NT2/D1 (cell line): ENCODE measurements around the gene DIRAS1.
"Not testable (repeated sequence)": the region's sequence is repeated elsewhere in the genome, so short reads cannot be mapped to it uniquely, and the experiment has no call there.

Experiments used
- DNase-seq: peaks from one replicate; pipeline ENCODE4 v3.0.0-alpha.2; 2011; ENCODE audit warnings: low read depth, low spot score
- H3K27me3 ChIP-seq: 2 replicates; pipeline ENCODE4 v1.6.0; 2011; ENCODE audit warnings: mild to moderate bottlenecking; ENCODE audit not compliant: insufficient read length, insufficient read depth
- H3K36me3 ChIP-seq: 2 replicates; pipeline ENCODE4 v1.6.1; 2011; ENCODE audit warnings: mild to moderate bottlenecking, low read length, mixed read lengths; ENCODE audit not compliant: insufficient read depth, insufficient read length
- H3K4me1 ChIP-seq: 2 replicates; pipeline ENCODE4 v1.5.1; 2011; ENCODE audit not compliant: insufficient read depth, insufficient read length
- H3K4me3 ChIP-seq: 2 replicates; pipeline ENCODE4 v1.5.1; 2011; ENCODE audit warnings: low read depth; ENCODE audit not compliant: insufficient read length
- H3K9ac ChIP-seq: 2 replicates; pipeline ENCODE4 v1.6.0; 2011; ENCODE audit warnings: low read depth; ENCODE audit not compliant: insufficient read length
- H3K9me3 ChIP-seq: 2 replicates; pipeline ENCODE4 v1.5.1; 2011; ENCODE audit warnings: mild to moderate bottlenecking, low read length; ENCODE audit not compliant: insufficient read depth
- SUZ12 ChIP-seq: IDR thresholded peaks from 2 replicates; pipeline ENCODE4 v1.6.1; 2011; ENCODE audit not compliant: insufficient read length, insufficient read depth; ENCODE audit errors: extremely low read depth
- YY1 ChIP-seq: IDR thresholded peaks from 2 replicates; pipeline ENCODE4 v1.6.1; 2011; ENCODE audit not compliant: insufficient read length, insufficient read depth
- ZNF274 ChIP-seq: IDR thresholded peaks from 2 replicates; pipeline ENCODE4 v1.6.1; 2011; ENCODE audit warnings: mild to moderate bottlenecking, low read depth, low read length

DIRAS1 gene

DNA sequence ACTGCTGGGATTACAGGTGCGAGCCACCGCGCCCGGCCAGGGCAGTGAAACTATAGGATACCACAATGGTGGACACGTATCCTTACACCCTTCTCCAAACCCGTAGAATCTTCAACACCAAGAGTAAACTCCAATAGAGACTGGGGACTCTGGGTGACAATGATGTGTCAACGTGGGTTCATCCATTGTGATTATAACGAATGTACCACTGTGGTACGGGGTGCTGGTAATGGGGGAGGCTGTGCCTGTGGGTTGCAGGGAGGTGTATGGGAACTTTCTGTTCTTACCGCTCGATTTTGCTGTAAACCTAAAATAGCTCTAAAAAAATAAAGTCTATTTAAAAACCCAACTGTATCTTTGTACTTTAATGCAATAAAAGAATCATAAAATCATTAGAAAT is 30.3 kb downstream of the DIRAS1 start:
- Histone ChIP-seq H3K9me3 (no peaks in the 10 kb centered on the region), H3K9ac (no peak overlapping the region), H3K4me1 (peaks cover 8% of the 10 kb centered on the region), H3K27me3 (no peaks in the 10 kb centered on the region), H3K36me3 (no peaks in the 10 kb centered on the region), H3K4me3 (no peak overlapping the region)
- DNase-seq = no peak
- TF ChIP-seq YY1 (no peak), SUZ12 (no peak), ZNF274 (no peak)

DNA sequence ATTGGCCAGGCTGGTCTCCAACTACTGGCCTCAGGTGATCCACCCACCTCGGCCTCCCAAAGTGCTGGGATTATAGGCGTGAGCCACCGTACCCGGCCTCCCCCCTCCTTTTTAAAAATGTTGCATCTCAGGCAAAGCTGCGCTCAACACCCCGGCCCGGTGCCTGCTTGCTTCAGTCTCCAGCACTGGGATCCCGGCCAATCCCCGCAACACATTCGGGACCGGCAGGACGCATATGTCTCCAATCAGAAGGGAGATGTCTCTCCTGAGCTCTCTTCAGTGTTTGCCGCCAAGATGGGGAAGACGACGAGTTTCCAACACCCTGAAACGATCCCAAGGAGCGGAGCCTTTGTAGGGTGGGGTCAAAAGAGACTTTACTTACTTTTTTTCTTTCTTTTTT is 34.8 kb downstream of the DIRAS1 start:
- H3K27me3 ChIP-seq = no peaks in the 10 kb centered on the region
- no peak for DNase-seq
- H3K9me3 ChIP-seq = no peaks in the 10 kb centered on the region
- H3K4me1 ChIP-seq = peaks cover 4% of the 10 kb centered on the region
- no peak for TF ChIP-seq ZNF274
- no peak for TF ChIP-seq YY1
- no peak for TF ChIP-seq SUZ12
- no peak overlapping the region for H3K9ac ChIP-seq
- no peaks in the 10 kb centered on the region for H3K36me3 ChIP-seq
- no peak overlapping the region for H3K4me3 ChIP-seq

DNA sequence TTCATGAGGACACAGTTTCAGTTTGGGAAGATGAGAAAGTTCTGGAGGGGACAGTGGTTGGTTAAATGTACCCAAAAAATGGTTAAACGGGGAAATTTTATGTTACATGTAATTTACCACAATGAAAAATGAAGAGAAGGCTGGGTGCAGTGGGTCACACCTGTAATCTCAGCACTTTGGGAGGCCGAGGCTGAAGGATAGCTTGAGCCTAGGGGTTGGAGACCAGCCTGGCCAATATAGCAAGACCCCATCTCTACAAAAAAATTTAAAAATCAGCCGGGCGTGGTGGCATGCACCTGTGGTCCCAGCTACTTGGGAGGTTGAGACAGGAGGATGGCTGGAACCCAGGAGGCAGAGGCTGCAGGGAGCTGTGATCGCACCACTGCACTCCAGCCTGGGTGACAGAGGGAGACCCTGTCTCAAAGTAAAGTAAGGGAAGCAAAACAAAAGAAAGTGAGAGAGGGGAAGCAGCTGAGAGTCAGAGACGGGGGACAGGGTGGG is 35.9 kb downstream of the DIRAS1 start:
- Histone ChIP-seq H3K4me3 (no peak overlapping the region), H3K9me3 (no peaks in the 10 kb centered on the region), H3K27me3 (no peaks in the 10 kb centered on the region), H3K36me3 (no peaks in the 10 kb centered on the region), H3K9ac (peak overlapping the region; percentile 32), H3K4me1 (peaks cover 4% of the 10 kb centered on the region)
- no peak for TF ChIP-seq YY1
- TF ChIP-seq ZNF274 = no peak
- TF ChIP-seq SUZ12 = no peak
- no peak for DNase-seq

DNA sequence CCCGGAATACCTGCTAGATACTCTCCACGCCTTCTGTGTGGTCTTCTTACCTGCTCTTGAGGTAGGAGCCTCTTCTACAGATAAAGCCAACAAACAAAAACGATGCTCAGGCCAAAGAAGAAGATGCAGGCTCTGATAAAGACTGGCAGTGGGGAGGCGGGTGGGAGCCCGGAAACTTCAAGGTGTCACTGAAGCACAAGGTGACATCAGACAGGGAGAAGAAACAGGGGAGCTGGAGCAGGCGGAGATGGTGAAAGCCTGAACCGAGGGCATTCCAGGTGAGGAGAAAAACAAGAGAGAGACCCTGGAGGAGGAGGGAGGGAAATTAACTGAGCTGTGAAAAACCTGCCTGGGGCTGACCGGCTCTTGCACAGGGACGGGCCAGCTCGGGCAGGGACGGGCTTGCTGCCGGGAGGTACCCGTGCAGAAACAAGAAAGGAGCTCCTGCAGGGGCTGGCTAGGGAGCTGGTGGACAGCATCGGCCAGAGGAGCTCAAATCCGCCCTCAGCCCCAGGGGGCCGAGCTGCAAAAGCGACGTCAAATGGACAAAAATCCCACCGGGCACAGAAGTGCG is 37.7 kb downstream of the DIRAS1 start:
- no peaks in the 10 kb centered on the region for H3K36me3 ChIP-seq
- TF ChIP-seq ZNF274 = no peak
- TF ChIP-seq SUZ12 = no peak
- no peak for TF ChIP-seq YY1
- no peak overlapping the region for H3K4me3 ChIP-seq
- no peaks in the 10 kb centered on the region for H3K9me3 ChIP-seq
- DNase-seq = no peak
- H3K9ac ChIP-seq = no peak overlapping the region
- H3K4me1 ChIP-seq = peaks cover 4% of the 10 kb centered on the region
- H3K27me3 ChIP-seq = no peaks in the 10 kb centered on the region

DNA sequence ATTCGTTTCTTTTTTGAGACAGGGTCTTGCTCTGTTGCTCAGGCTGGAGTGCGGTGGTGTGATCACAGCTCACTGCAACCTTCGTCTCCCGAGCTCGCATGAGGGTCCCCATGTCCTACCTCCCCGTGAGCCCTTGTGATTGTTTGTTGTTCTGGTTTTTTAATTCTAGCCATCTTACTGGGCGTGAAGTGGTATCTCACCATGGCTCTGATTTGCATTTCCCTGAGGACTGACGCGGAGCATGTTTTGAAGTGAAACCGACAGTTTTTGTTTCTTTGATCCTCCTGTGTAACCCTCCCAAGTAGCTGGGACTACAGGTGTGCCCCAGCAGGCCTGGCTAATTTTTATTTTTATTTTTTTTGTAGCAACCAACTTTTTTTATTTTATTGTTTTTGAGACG is 40.4 kb downstream of the DIRAS1 start:
- H3K4me3 ChIP-seq = no peak overlapping the region
- no peaks in the 10 kb centered on the region for H3K36me3 ChIP-seq
- no peak for DNase-seq
- H3K27me3 ChIP-seq = peaks cover 2% of the 10 kb centered on the region
- no peak for TF ChIP-seq ZNF274
- no peak for TF ChIP-seq YY1
- no peak for TF ChIP-seq SUZ12
- no peak overlapping the region for H3K9ac ChIP-seq
- H3K9me3 ChIP-seq = no peaks in the 10 kb centered on the region
- peaks cover 7% of the 10 kb centered on the region for H3K4me1 ChIP-seq

DNA sequence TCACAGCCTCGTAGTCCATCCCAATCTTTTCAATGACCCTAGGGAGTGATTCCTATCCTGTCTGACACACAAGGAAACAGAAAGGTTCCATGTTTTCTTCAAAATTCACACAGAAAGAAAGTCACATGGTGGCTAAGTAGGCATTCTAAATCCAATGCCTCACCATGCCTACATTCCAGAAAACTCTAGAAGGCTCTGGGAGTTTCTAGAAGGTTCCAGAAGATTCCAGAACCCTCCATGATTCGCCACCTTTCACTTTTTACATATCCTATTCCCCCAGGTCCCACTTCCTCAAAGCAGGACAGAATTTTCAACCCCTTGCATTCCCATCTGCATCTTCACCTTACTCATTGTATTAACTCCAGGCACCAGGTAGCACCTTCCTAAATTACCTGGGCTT is 41.7 kb downstream of the DIRAS1 start:
- Histone ChIP-seq H3K4me1 (peaks cover 14% of the 10 kb centered on the region), H3K27me3 (peaks cover 2% of the 10 kb centered on the region), H3K9me3 (no peaks in the 10 kb centered on the region), H3K4me3 (no peak overlapping the region), H3K36me3 (no peaks in the 10 kb centered on the region), H3K9ac (no peak overlapping the region)
- TF ChIP-seq SUZ12 (no peak), ZNF274 (no peak), YY1 (no peak)
- DNase-seq = no peak

DNA sequence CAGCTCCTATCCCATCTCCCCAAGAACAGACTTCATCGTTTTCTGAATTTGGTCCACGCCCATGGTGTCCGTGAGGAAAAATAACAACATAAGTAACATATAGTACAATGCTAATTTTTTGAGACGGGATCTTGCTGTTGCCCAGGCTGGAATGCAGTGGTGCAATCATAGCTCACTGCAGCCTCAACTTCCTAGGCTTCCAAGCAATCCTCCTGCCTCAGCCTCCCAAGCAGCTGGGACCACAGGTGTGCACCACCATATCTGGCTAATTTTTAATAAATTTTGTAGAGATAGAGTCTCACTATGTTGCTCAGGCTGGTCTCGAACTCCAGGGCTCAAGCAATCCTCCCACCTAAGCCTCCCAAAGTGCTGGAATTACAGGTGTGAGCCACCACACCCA is 42.2 kb downstream of the DIRAS1 start:
- H3K36me3 ChIP-seq, DNase-seq, H3K9me3 ChIP-seq, H3K4me3 ChIP-seq, H3K9ac ChIP-seq, H3K27me3 ChIP-seq: not testable (repeated sequence)
- H3K4me1 ChIP-seq = peaks cover 14% of the 10 kb centered on the region

DNA sequence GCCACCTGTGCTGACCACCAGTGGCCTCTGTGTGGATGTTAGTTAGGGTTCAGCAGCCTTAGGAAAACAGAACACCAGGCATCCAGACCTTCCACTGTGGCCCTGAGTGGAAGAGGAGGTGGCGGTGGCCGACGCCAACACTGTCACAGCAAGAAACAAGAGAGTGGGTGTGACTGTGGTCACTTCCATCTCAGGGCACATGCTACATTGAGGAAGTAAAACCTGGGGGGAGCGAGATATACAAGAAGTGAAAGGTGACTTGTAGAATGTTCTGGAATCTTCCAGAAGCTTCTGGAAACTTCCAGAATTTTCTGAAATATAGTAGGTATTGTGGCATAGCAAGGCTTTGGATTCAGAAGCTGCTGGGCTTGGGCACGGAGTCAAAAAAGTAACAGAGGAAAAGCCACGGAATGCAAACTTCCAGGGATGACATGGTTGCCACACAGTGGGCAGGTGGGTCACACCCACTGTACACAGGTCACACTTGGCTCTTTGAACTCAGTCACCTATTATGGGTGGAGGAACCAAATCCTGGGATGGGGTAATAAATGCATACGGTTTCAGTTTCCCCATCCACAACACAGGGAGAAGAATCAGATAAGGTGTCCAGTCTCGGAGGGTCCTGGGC is 43.0 kb downstream of the DIRAS1 start:
- TF ChIP-seq SUZ12 = no peak
- TF ChIP-seq ZNF274 = no peak
- TF ChIP-seq YY1 = no peak
- DNase-seq = no peak
- Histone ChIP-seq H3K27me3 (peaks cover 2% of the 10 kb centered on the region), H3K4me1 (peaks cover 10% of the 10 kb centered on the region), H3K36me3 (no peaks in the 10 kb centered on the region), H3K4me3 (no peak overlapping the region), H3K9me3 (no peaks in the 10 kb centered on the region), H3K9ac (no peak overlapping the region)
